ENCODE results near the gene SERPINA10.

Gene SERPINA10

GRCh38 chr14:94305620-94306019 lies 12.6 kb upstream of the SERPINA10 start:
- TF ChIP-seq GATA3 (IDR thresholded peaks at IDR 0.05; ENCODE audit: low read depth, low read length) (no peak), GATA2 (IDR thresholded peaks at IDR 0.05; ENCODE audit: low read depth, low read length) (no peak)

GRCh38 chr14:94304243-94304642 lies 11.2 kb upstream of the SERPINA10 start:
- TF ChIP-seq GATA3 (IDR thresholded peaks at IDR 0.05; ENCODE audit: low read depth, low read length) = no peak
- no peak for TF ChIP-seq GATA2 (IDR thresholded peaks at IDR 0.05; ENCODE audit: low read depth, low read length)

- no peak for TF ChIP-seq GATA3 (IDR thresholded peaks at IDR 0.05; ENCODE audit: low read depth, low read length)
- no peak for TF ChIP-seq GATA2 (IDR thresholded peaks at IDR 0.05; ENCODE audit: low read depth, low read length)
Observed at GRCh38 chr14:94303111-94303510, 10.0 kb upstream of the SERPINA10 start.

- no peak for TF ChIP-seq GATA2 (IDR thresholded peaks at IDR 0.05; ENCODE audit: low read depth, low read length)
- TF ChIP-seq GATA3 (IDR thresholded peaks at IDR 0.05; ENCODE audit: low read depth, low read length) = no peak
Observed at GRCh38 chr14:94298130-94298529, 5.1 kb upstream of the SERPINA10 start.

- TF ChIP-seq GATA2 (IDR thresholded peaks at IDR 0.05; ENCODE audit: low read depth, low read length) (no peak), GATA3 (IDR thresholded peaks at IDR 0.05; ENCODE audit: low read depth, low read length) (no peak)
Observed at GRCh38 chr14:94295360-94296180, 2.5 kb upstream of the SERPINA10 start.

GRCh38 chr14:94293578-94293924 lies 483 bp upstream of the SERPINA10 start:
- TF ChIP-seq GATA2 (IDR thresholded peaks at IDR 0.05; ENCODE audit: low read depth, low read length) = no peak
- no peak for TF ChIP-seq GATA3 (IDR thresholded peaks at IDR 0.05; ENCODE audit: low read depth, low read length)

GRCh38 chr14:94292526-94292871 lies 569 bp downstream of the SERPINA10 start:
- no peak for TF ChIP-seq GATA2 (IDR thresholded peaks at IDR 0.05; ENCODE audit: low read depth, low read length)
- TF ChIP-seq GATA3 (IDR thresholded peaks at IDR 0.05; ENCODE audit: low read depth, low read length) = no peak

GRCh38 chr14:94291906-94292525 lies 1.1 kb downstream of the SERPINA10 start:
- TF ChIP-seq GATA2 (IDR thresholded peaks at IDR 0.05; ENCODE audit: low read depth, low read length) (no peak), GATA3 (IDR thresholded peaks at IDR 0.05; ENCODE audit: low read depth, low read length) (no peak)

GRCh38 chr14:94291159-94291905 lies 1.7 kb downstream of the SERPINA10 start:
- no peak for TF ChIP-seq GATA3 (IDR thresholded peaks at IDR 0.05; ENCODE audit: low read depth, low read length)
- no peak for TF ChIP-seq GATA2 (IDR thresholded peaks at IDR 0.05; ENCODE audit: low read depth, low read length)

- TF ChIP-seq GATA3 (IDR thresholded peaks at IDR 0.05; ENCODE audit: low read depth, low read length) (no peak), GATA2 (IDR thresholded peaks at IDR 0.05; ENCODE audit: low read depth, low read length) (no peak)
Observed at GRCh38 chr14:94290197-94290596, 2.9 kb downstream of the SERPINA10 start.

- TF ChIP-seq GATA2 (IDR thresholded peaks at IDR 0.05; ENCODE audit: low read depth, low read length) (no peak), GATA3 (IDR thresholded peaks at IDR 0.05; ENCODE audit: low read depth, low read length) (no peak)
Observed at GRCh38 chr14:94288610-94289465, 4.2 kb downstream of the SERPINA10 start.

GRCh38 chr14:94285158-94285557 lies 7.9 kb downstream of the SERPINA10 start:
- TF ChIP-seq GATA2 (IDR thresholded peaks at IDR 0.05; ENCODE audit: low read depth, low read length) = no peak
- TF ChIP-seq GATA3 (IDR thresholded peaks at IDR 0.05; ENCODE audit: low read depth, low read length) = no peak

- TF ChIP-seq GATA2 (IDR thresholded peaks at IDR 0.05; ENCODE audit: low read depth, low read length) (no peak), GATA3 (IDR thresholded peaks at IDR 0.05; ENCODE audit: low read depth, low read length) (no peak)
Observed at GRCh38 chr14:94284221-94284620, 8.8 kb downstream of the SERPINA10 start.
